H1 (cell line): Measurements from ENCODE around the gene ZSWIM6. TPM values are rescaled to one million over a fixed set of nuclear protein-coding genes. Genes with fewer than 3 reads are reported as not detected.

Source experiments
- polyA plus RNA-seq, 7 experiments: library from polyadenylated mRNA; depleted of rRNA in 3 of 7; stranded (reverse) in 5 of 7; unstranded in 2 of 7; fragments of >200 nt in 5 of 7; fragments of 200-250 nt in 2 of 7; gene quantifications; 1 replicate in 5 of 7; 2 replicates in 1 of 7; 4 replicates in 1 of 7; pipeline versions ENCODE4 v1.2.1 to v1.2.3, GENCODE V29; 2011 to 2013; ENCODE audit warnings: missing spikeins in 2 of 7, mixed read lengths in 2 of 7
- total RNA-seq: library from RNA; stranded (reverse); fragmentation: NEBNext Ultra II Directional; extraction: Animal tissue kit (Norgen Biotek cat#: 25700); gene quantifications from 2 replicates; pipeline ENCODE4 v1.2.1, GENCODE V29; 2021

ZSWIM6 gene
- total and polyA plus RNA-seq, 2 of the 8 experiments (the other 6 are each of a cell fraction or from before 2014, with no cell fraction given), result 7.9 to 12.4 TPM

Other genes with a start within 250 kb of the ZSWIM6 start
- gene SMIM15, start 169.8 kb upstream of the ZSWIM6 start, total RNA-seq, result 51.8 and 53.1 TPM in 2 replicates
- 15.5 and 17.6 TPM in 2 replicates for gene SMIM15, start 169.8 kb upstream of the ZSWIM6 start, polyA plus RNA-seq (2011; rRNA removed)